OCI-LY3 (cell line): ENCODE results near the gene POLRMT.

Experiments used
- CTCF ChIP-seq: fragments of 200-600, 300-600 bp; sonication (generic); IDR thresholded peaks from 2 replicates; pipeline ENCODE4 v1.5.1; 2014; ENCODE audit warnings: antibody characterized with exemption, low read length, low read depth
- EZH2phosphoT487 ChIP-seq: fragments of 200-600 bp; shearing (Covaris generic); IDR thresholded peaks from 2 replicates; pipeline ENCODE4 v1.6.1; 2018; ENCODE audit warnings: antibody characterized with exemption, mixed run types, low read depth

- no peak for TF ChIP-seq CTCF
- no peak for TF ChIP-seq EZH2phosphoT487
These were observed 31.5 kb downstream of the POLRMT start for GRCh38 chr19:601790-602189.
